Endothelial cell (in vitro differentiated cells): ENCODE results near the gene STX7. TPM values are rescaled to one million over a fixed set of nuclear protein-coding genes. Genes with fewer than 3 reads are reported as not detected.

ENCODE experiments used
- DNase-seq: peaks from one replicate; pipeline ENCODE4 v3.0.0; 2021; ENCODE audit warnings: low spot score
- H3K27ac Mint-ChIP-seq: one replicate; pipeline ENCODE4 v1.8.0; 2021; ENCODE audit warnings: mixed read lengths, inconsistent platforms; ENCODE audit not compliant: unreplicated experiment
- H3K27me3 Mint-ChIP-seq: one replicate; pipeline ENCODE4 v1.8.0; 2021; ENCODE audit warnings: mild to moderate bottlenecking, moderate library complexity, mixed read lengths, inconsistent platforms; ENCODE audit not compliant: unreplicated experiment
- H3K36me3 Mint-ChIP-seq: one replicate; pipeline ENCODE4 v1.8.0; 2021; ENCODE audit warnings: mild to moderate bottlenecking, low read depth, mixed read lengths, inconsistent platforms; ENCODE audit not compliant: unreplicated experiment
- H3K4me1 Mint-ChIP-seq: one replicate; pipeline ENCODE4 v1.8.0; 2021; ENCODE audit warnings: mild to moderate bottlenecking, mixed read lengths, inconsistent platforms; ENCODE audit not compliant: unreplicated experiment
- H3K4me3 Mint-ChIP-seq: one replicate; pipeline ENCODE4 v1.8.0; 2021; ENCODE audit warnings: mild to moderate bottlenecking, mixed read lengths, inconsistent platforms; ENCODE audit not compliant: unreplicated experiment
- H3K9me3 Mint-ChIP-seq: one replicate; pipeline ENCODE4 v1.8.0; 2021; ENCODE audit warnings: mixed read lengths, inconsistent platforms; ENCODE audit not compliant: unreplicated experiment
- total RNA-seq: library from RNA; stranded (reverse); fragmentation: NEBNext Ultra II Directional; extraction: Animal tissue kit (Norgen Biotek cat#: 25700); gene quantifications from one replicate; pipeline ENCODE4 v1.2.1, GENCODE V29; 2021; ENCODE audit not compliant: unreplicated experiment
- TF ChIP-seq, protein P1 (sequence below): fragments of 200-600 bp; sonication (generic); IDR thresholded peaks from one replicate; pipeline ENCODE4 v1.5.0; 2021; ENCODE audit warnings: antibody characterized with exemption; ENCODE audit not compliant: unreplicated experiment

The STX7 gene
- total RNA-seq, 1 donor from 2014 or later: 60.9 TPM

DNA sequence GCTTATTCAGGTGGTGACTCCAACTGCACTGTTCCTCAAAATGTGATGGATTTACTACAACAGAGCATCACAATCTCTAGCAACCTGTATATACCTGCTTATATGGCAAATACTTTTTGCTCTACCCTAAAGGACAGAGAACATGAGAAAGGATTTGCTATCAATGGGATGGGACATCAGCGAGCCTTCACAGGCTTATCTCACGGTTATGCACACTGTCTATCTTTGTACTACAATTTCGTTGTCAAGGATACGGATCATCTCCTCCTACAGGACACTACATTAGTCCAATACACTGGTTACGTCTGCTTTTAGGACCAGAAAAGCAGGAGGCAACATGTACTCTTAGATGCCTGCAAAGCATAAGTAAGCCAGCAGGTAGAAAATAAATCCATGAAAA lies 34.2 kb downstream of the STX7 start:
- H3K4me3 Mint-ChIP-seq: no peak overlapping the region
- TF ChIP-seq, protein P1, sequence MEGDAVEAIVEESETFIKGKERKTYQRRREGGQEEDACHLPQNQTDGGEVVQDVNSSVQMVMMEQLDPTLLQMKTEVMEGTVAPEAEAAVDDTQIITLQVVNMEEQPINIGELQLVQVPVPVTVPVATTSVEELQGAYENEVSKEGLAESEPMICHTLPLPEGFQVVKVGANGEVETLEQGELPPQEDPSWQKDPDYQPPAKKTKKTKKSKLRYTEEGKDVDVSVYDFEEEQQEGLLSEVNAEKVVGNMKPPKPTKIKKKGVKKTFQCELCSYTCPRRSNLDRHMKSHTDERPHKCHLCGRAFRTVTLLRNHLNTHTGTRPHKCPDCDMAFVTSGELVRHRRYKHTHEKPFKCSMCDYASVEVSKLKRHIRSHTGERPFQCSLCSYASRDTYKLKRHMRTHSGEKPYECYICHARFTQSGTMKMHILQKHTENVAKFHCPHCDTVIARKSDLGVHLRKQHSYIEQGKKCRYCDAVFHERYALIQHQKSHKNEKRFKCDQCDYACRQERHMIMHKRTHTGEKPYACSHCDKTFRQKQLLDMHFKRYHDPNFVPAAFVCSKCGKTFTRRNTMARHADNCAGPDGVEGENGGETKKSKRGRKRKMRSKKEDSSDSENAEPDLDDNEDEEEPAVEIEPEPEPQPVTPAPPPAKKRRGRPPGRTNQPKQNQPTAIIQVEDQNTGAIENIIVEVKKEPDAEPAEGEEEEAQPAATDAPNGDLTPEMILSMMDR: no peak
- no peak for DNase-seq
- H3K27ac Mint-ChIP-seq: no peak overlapping the region
- no peaks in the 10 kb centered on the region for H3K4me1 Mint-ChIP-seq
- H3K36me3 Mint-ChIP-seq: no peaks in the 10 kb centered on the region
- H3K9me3 Mint-ChIP-seq: no peaks in the 10 kb centered on the region
- peaks cover 2% of the 10 kb centered on the region for H3K27me3 Mint-ChIP-seq

DNA sequence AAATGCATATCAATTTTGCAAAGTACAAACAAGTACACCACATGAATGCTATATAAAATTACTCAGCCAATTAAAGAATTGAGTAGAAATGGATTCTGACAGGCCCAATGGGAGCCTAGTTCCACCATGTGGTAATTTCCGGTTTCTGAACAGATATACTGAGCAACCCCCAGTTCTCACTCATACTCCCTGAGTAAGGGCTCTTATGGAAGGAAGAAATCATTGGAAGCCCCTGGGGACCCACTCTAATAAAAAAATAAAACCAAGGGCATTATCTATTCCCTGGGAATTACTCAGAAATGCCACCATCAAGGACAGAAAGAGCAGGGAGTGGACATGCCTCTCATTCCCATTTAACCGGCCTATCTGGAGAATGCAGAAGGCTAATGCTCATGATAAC lies 34.6 kb downstream of the STX7 start:
- no peak for DNase-seq
- no peaks in the 10 kb centered on the region for H3K36me3 Mint-ChIP-seq

DNA sequence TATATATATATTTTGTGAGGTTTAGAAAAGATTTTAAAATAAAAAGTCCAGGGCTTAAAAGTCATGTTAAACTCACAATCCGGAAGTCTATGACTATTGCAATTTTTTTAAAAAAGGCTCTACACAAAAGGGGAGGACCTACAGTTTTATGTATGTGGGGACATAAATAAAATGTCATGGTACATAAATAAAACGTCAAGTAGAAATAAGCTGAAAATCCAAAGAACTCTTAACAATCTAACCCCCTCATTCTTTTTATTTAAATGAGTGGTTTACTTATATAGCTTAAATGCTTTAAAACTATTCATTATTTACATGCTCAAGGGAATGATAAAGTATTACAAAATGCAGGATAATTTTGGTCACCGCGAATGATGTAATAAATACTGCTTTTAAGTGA lies 36.2 kb downstream of the STX7 start:
- H3K4me3 Mint-ChIP-seq: no peak overlapping the region
- no peak overlapping the region for H3K27ac Mint-ChIP-seq
- H3K36me3 Mint-ChIP-seq: no peaks in the 10 kb centered on the region
- TF ChIP-seq, protein P1: no peak
- no peaks in the 10 kb centered on the region for H3K9me3 Mint-ChIP-seq
- no peak for DNase-seq
- no peaks in the 10 kb centered on the region for H3K4me1 Mint-ChIP-seq
- peaks cover 4% of the 10 kb centered on the region for H3K27me3 Mint-ChIP-seq

More for the DNA sequence above, 34.6 kb downstream of the STX7 start:
- TF ChIP-seq, protein P1: no peak
- no peak overlapping the region for H3K27ac Mint-ChIP-seq
- H3K4me3 Mint-ChIP-seq: no peak overlapping the region
- no peaks in the 10 kb centered on the region for H3K9me3 Mint-ChIP-seq
- H3K27me3 Mint-ChIP-seq: peaks cover 2% of the 10 kb centered on the region
- H3K4me1 Mint-ChIP-seq: no peaks in the 10 kb centered on the region

DNA sequence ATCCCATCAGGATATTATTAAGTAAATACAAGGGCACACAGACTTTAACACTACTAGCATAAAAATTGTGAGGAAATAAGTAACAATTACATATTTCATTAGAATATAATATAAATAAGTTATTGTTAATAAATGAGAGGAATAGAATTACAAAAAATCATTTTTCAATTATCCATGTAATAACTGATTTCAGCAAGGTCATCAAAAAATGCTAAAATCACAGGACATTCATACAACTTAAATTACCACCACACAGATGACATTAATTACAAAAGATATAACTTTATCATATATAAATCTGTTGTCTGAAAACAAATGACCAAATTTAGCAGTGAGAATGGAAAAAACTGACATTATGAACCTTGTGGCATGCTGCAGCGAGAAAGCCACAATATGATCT lies 37.0 kb downstream of the STX7 start:
- H3K4me1 Mint-ChIP-seq: no peaks in the 10 kb centered on the region
- H3K9me3 Mint-ChIP-seq: no peaks in the 10 kb centered on the region
- H3K27me3 Mint-ChIP-seq: peaks cover 4% of the 10 kb centered on the region
- H3K36me3 Mint-ChIP-seq: no peaks in the 10 kb centered on the region
- H3K4me3 Mint-ChIP-seq: no peak overlapping the region
- TF ChIP-seq, protein P1: no peak
- no peak overlapping the region for H3K27ac Mint-ChIP-seq
- no peak for DNase-seq

DNA sequence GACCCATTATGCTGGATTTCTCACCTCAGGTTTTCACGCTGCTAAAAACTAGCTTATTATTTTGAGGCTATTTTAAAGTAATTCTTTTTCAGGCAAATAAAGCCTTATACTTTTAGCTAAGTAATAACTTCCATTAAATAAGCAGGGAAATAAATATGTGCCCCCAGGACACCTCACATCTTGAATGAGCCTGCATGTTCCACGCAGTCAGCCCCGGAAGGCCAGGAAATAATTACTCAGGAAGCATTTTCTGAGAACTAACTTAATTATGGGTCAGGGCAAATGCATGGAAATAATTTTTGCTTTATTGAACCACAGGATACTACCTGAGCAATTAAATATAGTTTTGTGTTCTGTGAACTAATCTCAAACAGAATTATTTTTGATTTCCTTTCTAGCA lies 41.1 kb downstream of the STX7 start:
- Mint-ChIP-seq H3K27ac (no peak overlapping the region), H3K27me3 (peaks cover 4% of the 10 kb centered on the region), H3K9me3 (no peaks in the 10 kb centered on the region), H3K4me3 (no peak overlapping the region), H3K36me3 (peaks cover 3% of the 10 kb centered on the region), H3K4me1 (no peaks in the 10 kb centered on the region)
- TF ChIP-seq, protein P1: no peak
- no peak for DNase-seq
